K562 (cell line): ENCODE measurements around the gene RBPJ. TPM values are rescaled to one million over a fixed set of nuclear protein-coding genes. Genes with fewer than 3 reads are reported as not detected.

ENCODE experiments used
- ATAC-seq: fragments of 200-7000 bp; cut with Tn5 transposase; 3 replicates; pipeline ENCODE4 v1.9.1; 2020; ENCODE audit warnings: moderate library complexity
- BruUV-seq: library from RNA; stranded (reverse); fragments of 400-500 nt; replicated peaks from 2 replicates; lab custom pipeline; 2021; lab: Mats Ljungman, UMichigan
- CTCF ChIA-PET: fragments of 300-600 bp; formaldehyde crosslinking; extraction: SDS; loops from one replicate; lab custom pipeline; 2021; ENCODE audit warnings: low intra/inter-chr PET ratio; lab: Yijun Ruan, JAX
- POLR2A ChIA-PET: fragments of 300-600, 350-650 bp; sonication (Branson Sonifier 250); formaldehyde crosslinking; extraction: SDS; loops from one replicate; lab custom pipeline; 2021; ENCODE audit warnings: antibody characterized with exemption, inconsistent platforms; lab: Yijun Ruan, JAX
- DNase-seq, 4 experiments: peaks; one replicate each; pipeline versions ENCODE4 v3.0.0 to v3.0.0-alpha.2; 2011 to 2018; ENCODE audit warnings: low spot score in 3 of 4, mixed read lengths in 3 of 4; ENCODE audit errors: extremely low read depth in 1 of 4
- FAIRE-seq: peaks from 2 replicates; lab custom pipeline; 2011; peaks lifted over from hg19 to GRCh38; lab: Jason Lieb, UNC
- H2AFZ ChIP-seq: 2 replicates; pipeline ENCODE4 v1.6.0; 2011; ENCODE audit warnings: low read depth, low read length, control low read depth, inconsistent platforms
- H3K27ac ChIP-seq: fragments of 200-600 bp; 3 replicates; pipeline ENCODE4 v1.8.0; 2011; ENCODE audit warnings: low read depth, mild to moderate bottlenecking, control low read depth, inconsistent platforms, low read length, moderate library complexity, mixed read lengths; ENCODE audit errors: extremely low read depth
- H3K27me3 ChIP-seq, 2 experiments: fragments of 300-600 bp in 1 of 2; 2 replicates in 1 of 2; 3 replicates in 1 of 2; pipeline versions ENCODE4 v1.6.0 to v1.8.0; 2011; ENCODE audit warnings: inconsistent platforms in 2 of 2, low read length in 2 of 2, mild to moderate bottlenecking in 1 of 2, mixed read lengths in 1 of 2, moderate library complexity in 1 of 2; ENCODE audit not compliant: control insufficient read depth in 2 of 2, insufficient read depth in 2 of 2
- H3K36me3 ChIP-seq: fragments of 300-600 bp; 3 replicates; pipeline ENCODE4 v1.8.0; 2011; ENCODE audit warnings: mild to moderate bottlenecking, low read length, inconsistent platforms; ENCODE audit not compliant: control insufficient read depth, insufficient read depth
- H3K4me1 ChIP-seq, 2 experiments: fragments of 200-600 bp in 1 of 2; replicated peaks in 1 of 2; 2 replicates in 1 of 2; 3 replicates in 1 of 2; pipeline versions ENCODE4 v1.5.1 to v1.8.0; 2011; ENCODE audit warnings: inconsistent platforms in 2 of 2, low read length in 2 of 2, mild to moderate bottlenecking in 1 of 2, mixed read lengths in 1 of 2, moderate library complexity in 1 of 2; ENCODE audit not compliant: control insufficient read depth in 2 of 2, insufficient read depth in 2 of 2
- H3K4me2 ChIP-seq: 2 replicates; pipeline ENCODE4 v1.6.1; 2011; ENCODE audit warnings: low read length, control low read depth, inconsistent platforms, mixed read lengths; ENCODE audit not compliant: insufficient read depth
- H3K4me3 ChIP-seq: fragments of 200-600 bp; sonication (generic), shearing (Covaris generic); 2 replicates; pipeline ENCODE4 v1.5.1; 2016; ENCODE audit warnings: control low read depth, inconsistent platforms
- H3K79me2 ChIP-seq: fragments of 200-600 bp; 3 replicates; pipeline ENCODE4 v1.8.0; 2011; ENCODE audit warnings: low read length, inconsistent platforms; ENCODE audit not compliant: control insufficient read depth, insufficient read depth
- H3K9ac ChIP-seq, 2 experiments: 2 replicates each; pipeline versions ENCODE4 v1.6.0 to v1.6.1; 2011; ENCODE audit warnings: low read depth in 2 of 2, low read length in 2 of 2, control low read depth in 1 of 2, inconsistent platforms in 1 of 2, mild to moderate bottlenecking in 1 of 2, mixed read lengths in 1 of 2; ENCODE audit not compliant: insufficient read depth in 1 of 2
- H3K9me1 ChIP-seq: one replicate; pipeline ENCODE4 v1.6.0; 2011; ENCODE audit warnings: inconsistent platforms, mild to moderate bottlenecking, low read length, moderate library complexity; ENCODE audit not compliant: control insufficient read depth, insufficient read depth
- H3K9me3 ChIP-seq: replicated peaks from 2 replicates; pipeline ENCODE4 v1.5.1; 2011; ENCODE audit warnings: low read depth, low read length, inconsistent platforms; ENCODE audit not compliant: control insufficient read depth, insufficient read depth
- H4K20me1 ChIP-seq: replicated peaks from 2 replicates; pipeline ENCODE4 v1.6.1; 2011; ENCODE audit warnings: low read length, inconsistent platforms, mixed read lengths; ENCODE audit not compliant: control insufficient read depth, insufficient read depth
- ETV5 ChIP-seq: sonication (generic); formaldehyde crosslinking; IDR thresholded peaks from 2 replicates; pipeline ENCODE4 v1.4.0; 2020; ENCODE audit warnings: low read depth, mild to moderate bottlenecking, missing genetic modification reagents
- FIP1L1 ChIP-seq: fragments of 200-400 bp; formaldehyde crosslinking; IDR thresholded peaks from 2 replicates; pipeline ENCODE4 v1.6.1; 2018; ENCODE audit warnings: mild to moderate bottlenecking, low read depth, low read length; ENCODE audit not compliant: poor library complexity, severe bottlenecking
- HIVEP1 ChIP-seq: fragments of 250-450 bp; sonication (Bioruptor Pico); IDR thresholded peaks from 2 replicates; pipeline ENCODE4 v1.4.0; 2020; ENCODE audit warnings: mild to moderate bottlenecking
- NCOA4 ChIP-seq: fragments of 450-650 bp; IDR thresholded peaks from 2 replicates; pipeline ENCODE4 v1.6.1; 2018; ENCODE audit warnings: mild to moderate bottlenecking; ENCODE audit not compliant: partially characterized antibody
- PKNOX1 ChIP-seq: fragments of 450-650 bp; IDR thresholded peaks from 2 replicates; pipeline ENCODE4 v1.6.1; 2016
- POLR2A ChIP-seq: fragments of 450-650 bp; conservative IDR thresholded peaks from 2 replicates; pipeline ENCODE4 v1.6.1; 2016
- RHOXF2B ChIP-seq: fragments of 250-450 bp; sonication (Bioruptor Pico); conservative IDR thresholded peaks from 2 replicates; pipeline ENCODE4 v1.5.1; 2021
- SRF ChIP-seq, 2 experiments: fragments of 250-450, 450-650 bp in 1 of 2; sonication (Bioruptor Pico) in 1 of 2; sonication (generic) in 1 of 2; formaldehyde crosslinking; IDR thresholded peaks; 2 replicates each; pipeline versions ENCODE4 v1.5.0 to v1.5.1; 2020 to 2022; ENCODE audit warnings: mild to moderate bottlenecking in 1 of 2, missing genetic modification reagents in 1 of 2
- STAT5B ChIP-seq: fragments of 250-450 bp; sonication (Bioruptor Pico); IDR thresholded peaks from 2 replicates; pipeline ENCODE4 v1.8.0; 2021; ENCODE audit warnings: mild to moderate bottlenecking, inconsistent platforms
- ZBTB34 ChIP-seq: fragments of 250-450 bp; sonication (Bioruptor Pico); IDR thresholded peaks from 2 replicates; pipeline ENCODE4 v1.8.0; 2021; ENCODE audit warnings: mild to moderate bottlenecking, moderate library complexity
- ZKSCAN3 ChIP-seq: fragments of 250-450 bp; sonication (Bioruptor Pico); IDR thresholded peaks from 2 replicates; pipeline ENCODE4 v1.4.0; 2020
- ZNF143 ChIP-seq: sonication (generic); formaldehyde crosslinking; IDR thresholded peaks from 2 replicates; pipeline ENCODE4 v1.9.0; 2022; ENCODE audit warnings: mild to moderate bottlenecking, missing genetic modification reagents
- ZNF23 ChIP-seq: fragments of 250-450 bp; sonication (Bioruptor Pico); IDR thresholded peaks from 2 replicates; pipeline ENCODE4 v1.4.0; 2020; ENCODE audit warnings: mild to moderate bottlenecking
- ZNF592 ChIP-seq: fragments of 450-650 bp; IDR thresholded peaks from 2 replicates; pipeline ENCODE4 v1.6.1; 2017; ENCODE audit warnings: antibody characterized with exemption, mild to moderate bottlenecking
- WGBS: fragments of 100-300 bp; shearing (Covaris generic); methylation state at CpG from one replicate; pipeline ENCODE4 v1.1.6; 2016; ENCODE audit warnings: low coverage, mixed read lengths; ENCODE audit not compliant: insufficient coverage; ENCODE audit errors: missing lambda C conversion rate; 5-methylcytosine and 5-hydroxymethylcytosine counted together
- in situ Hi-C: fragments of 300-500 bp; cut with MboI; formaldehyde crosslinking; loops from 4 replicates; pipeline ENCODE4 v1.15.0; 2018; ENCODE audit warnings: inconsistent platforms, mixed read lengths
- intact Hi-C: fragments of 100-400 bp; cut with micrococcal nuclease; formaldehyde crosslinking; loops from 2 replicates; pipeline ENCODE4 v1.14.2; 2022
- polyA plus RNA-seq, 8 experiments: library from polyadenylated mRNA; depleted of rRNA in 4 of 8; stranded (reverse) in 5 of 8; unstranded in 3 of 8; fragments of >200 nt; fragmentation: Nextera tagmentation in 2 of 8; fragmentation: Illumina TruSeq in 1 of 8; extraction: Ambion mirVana in 2 of 8; extraction: Trizol in 1 of 8; gene quantifications; 2 replicates each; pipeline versions ENCODE4 v1.2.1 to v1.2.3, GENCODE V29; 2011 to 2014; ENCODE audit warnings: inconsistent platforms in 1 of 8, missing spikeins in 1 of 8
- total RNA-seq, 7 experiments: library from RNA; depleted of rRNA in 6 of 7; stranded (reverse); fragments of >200 nt in 6 of 7; fragmentation: Illumina TruSeq in 2 of 7; extraction: Trizol in 2 of 7; gene quantifications; 2 replicates each; pipeline versions ENCODE4 v1.2.1 to v1.2.3, GENCODE V29; 2011 to 2021; ENCODE audit warnings: low replicate concordance in 1 of 7

Gene RBPJ
- total and polyA plus RNA-seq, 9 of the 15 experiments (the other 6 are each of a cell fraction or from before 2014, with no cell fraction given): 17.2 to 49.4 (median 33.8) TPM

- in situ Hi-C loops: no loop called here
- Histone ChIP-seq H2AFZ (no peak overlapping the region), H3K9ac (no peak overlapping the region), H3K79me2 (no peaks in the 10 kb centered on the region), H3K36me3 (no peaks in the 10 kb centered on the region), H4K20me1 (no peaks in the 10 kb centered on the region; the same call in 1 of the 2 replicates), H3K27me3 (peaks cover 29 to 39% of the 10 kb centered on the region in 2 experiments), H3K4me1 (no peaks in the 10 kb centered on the region; a peak in 1 of 5 replicates), H3K4me3 (no peak overlapping the region), H3K9me3 (no peaks in the 10 kb centered on the region), H3K9me1 (no peaks in the 10 kb centered on the region), H3K4me2 (no peak overlapping the region), H3K27ac (no peak overlapping the region)
- TF ChIP-seq NCOA4 (no peak), ETV5 (no peak), PKNOX1 (no peak), ZNF592 (no peak), ZNF143 (CRISPR knock-in tag) (no peak), POLR2A (no peak), FIP1L1 (no peak), ZKSCAN3 (CRISPR knock-in tag) (no peak), SRF (CRISPR knock-in tag; IDR thresholded peaks at IDR 0.05) (no peak), STAT5B (CRISPR knock-in tag) (no peak), HIVEP1 (CRISPR knock-in tag) (no peak), ZNF23 (CRISPR knock-in tag) (no peak), RHOXF2B (CRISPR knock-in tag) (no peak), ZBTB34 (CRISPR knock-in tag) (no peak)
- POLR2A ChIA-PET: no interaction called here
- WGBS: 6% methylated on average over 10 of the region's 13 CpGs
- CTCF ChIA-PET: no interaction called here
- intact Hi-C loops: no loop called here
- ATAC-seq (no peak), DNase-seq (no peak), FAIRE-seq (no peak)
- BruUV-seq: no TSS peak
Measured at GRCh38 chr4:26478330-26478729, 157.5 kb downstream of the RBPJ start.
